Measurements from ENCODE around the gene BRSK2.

Gene BRSK2

GRCh38 chr11:1350086-1350725 lies 39.5 kb upstream of the BRSK2 start:
- no peak for TF ChIP-seq CTCF (IDR thresholded peaks at IDR 0.05)
- DNase-seq (ENCODE audit: low spot score), result no peak
- H3K4me3 ChIP-seq, result no peak overlapping the region
- no peak overlapping the region for H3K27ac ChIP-seq

GRCh38 chr11:1351278-1351937 lies 38.3 kb upstream of the BRSK2 start:
- DNase-seq (ENCODE audit: low spot score), result no peak
- TF ChIP-seq CTCF (IDR thresholded peaks at IDR 0.05), result no peak
- Histone ChIP-seq H3K4me3 (no peak overlapping the region), H3K27ac (no peak overlapping the region)

GRCh38 chr11:1352696-1353382 lies 36.9 kb upstream of the BRSK2 start:
- no peak for DNase-seq (ENCODE audit: low spot score)
- Histone ChIP-seq H3K27ac (no peak overlapping the region), H3K4me3 (no peak overlapping the region)
- no peak for TF ChIP-seq CTCF (IDR thresholded peaks at IDR 0.05)

- no peak for TF ChIP-seq CTCF (IDR thresholded peaks at IDR 0.05)
- no peak overlapping the region for H3K4me3 ChIP-seq
- DNase-seq (ENCODE audit: low spot score), result no peak
- H3K27ac ChIP-seq, result no peak overlapping the region
Observed at GRCh38 chr11:1353383-1354124, 36.2 kb upstream of the BRSK2 start.

GRCh38 chr11:1354125-1354938 lies 35.4 kb upstream of the BRSK2 start:
- Histone ChIP-seq H3K27ac (no peak overlapping the region), H3K4me3 (no peak overlapping the region)
- no peak for DNase-seq (ENCODE audit: low spot score)
- no peak for TF ChIP-seq CTCF (IDR thresholded peaks at IDR 0.05)

- no peak for TF ChIP-seq CTCF (IDR thresholded peaks at IDR 0.05)
- no peak overlapping the region for H3K27ac ChIP-seq
- no peak for DNase-seq (ENCODE audit: low spot score)
Observed at GRCh38 chr11:1356007-1356435, 33.7 kb upstream of the BRSK2 start.

More at GRCh38 chr11:1356007-1356435, 33.7 kb upstream of the BRSK2 start:
- H3K4me3 ChIP-seq, result no peak overlapping the region
